ENCODE measurements around the gene DOCK3.
A peak's percentile ranks its signal among the peaks of the same experiment; 100 is the strongest.
"Not testable (repeated sequence)": the region's sequence is repeated elsewhere in the genome, so short reads cannot be mapped to it uniquely, and the experiment has no call there.

DOCK3 gene

DNA sequence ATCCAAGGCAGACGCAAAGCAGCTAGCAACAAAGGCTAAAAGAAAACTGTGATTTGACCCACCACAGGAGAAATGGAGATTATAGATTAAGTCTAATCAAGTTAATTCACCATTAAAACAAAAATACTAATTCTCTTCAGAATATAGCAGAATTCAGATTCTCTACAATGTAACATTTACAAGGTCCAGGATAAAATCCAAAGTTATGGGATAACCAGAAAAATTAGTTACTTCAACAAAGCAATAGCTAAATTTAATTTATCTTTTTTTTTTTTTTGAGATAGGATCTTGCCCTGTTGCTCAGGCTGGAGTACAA is 425.8 kb downstream of the DOCK3 start:
- DNase-seq (ENCODE audit: low spot score), result no peak

DNA sequence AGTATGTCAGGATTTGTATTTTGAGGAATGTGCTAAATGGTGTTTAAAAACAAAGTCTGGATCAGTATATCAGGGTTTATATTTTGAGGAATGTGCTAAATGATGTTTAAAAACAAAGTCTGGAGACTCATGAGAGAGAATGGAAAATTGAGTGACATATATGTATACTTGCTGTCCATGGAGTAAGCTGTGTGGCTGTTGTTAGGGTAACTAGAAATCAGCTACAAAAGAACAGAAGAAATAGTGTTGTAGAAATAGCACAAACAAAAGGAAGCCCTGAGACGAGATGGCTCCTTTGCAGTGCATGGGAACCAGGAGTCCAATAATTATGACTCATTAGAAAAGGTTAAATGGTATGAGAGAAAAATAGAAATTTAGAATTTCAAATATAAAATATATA is 427.7 kb downstream of the DOCK3 start:
- DNase-seq (ENCODE audit: low spot score), result no peak

DNA sequence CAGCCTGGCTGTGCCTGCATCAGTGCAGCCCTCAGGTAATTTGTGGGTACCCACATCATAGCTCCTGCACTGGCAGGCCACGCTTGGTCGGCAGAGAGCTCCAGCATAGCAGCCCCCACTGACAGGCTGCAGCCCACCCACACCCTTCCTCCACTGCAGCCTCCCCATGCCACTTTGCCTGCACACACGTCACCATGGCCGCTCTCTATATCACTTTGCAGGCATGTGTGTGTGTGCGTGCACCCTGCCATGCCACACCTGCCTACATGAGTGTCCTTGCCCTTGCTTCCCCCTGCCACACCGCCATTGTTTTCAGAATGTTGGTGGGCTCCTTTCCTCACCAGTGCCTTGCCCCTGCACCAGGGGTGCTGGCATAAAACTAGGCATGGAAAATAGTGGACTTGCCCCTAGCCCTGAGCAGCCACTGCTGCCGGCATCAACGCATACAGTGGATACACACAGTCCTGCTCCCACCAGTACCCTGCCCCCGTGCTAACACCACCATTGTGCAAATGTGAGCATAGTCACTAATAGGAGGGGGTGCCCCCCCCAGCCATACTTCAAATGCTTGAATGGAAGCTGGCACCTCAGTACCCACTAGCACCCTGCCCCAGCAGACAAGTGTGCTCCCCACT is 431.6 kb downstream of the DOCK3 start:
- DNase-seq (ENCODE audit: low spot score), result no peak

DNA sequence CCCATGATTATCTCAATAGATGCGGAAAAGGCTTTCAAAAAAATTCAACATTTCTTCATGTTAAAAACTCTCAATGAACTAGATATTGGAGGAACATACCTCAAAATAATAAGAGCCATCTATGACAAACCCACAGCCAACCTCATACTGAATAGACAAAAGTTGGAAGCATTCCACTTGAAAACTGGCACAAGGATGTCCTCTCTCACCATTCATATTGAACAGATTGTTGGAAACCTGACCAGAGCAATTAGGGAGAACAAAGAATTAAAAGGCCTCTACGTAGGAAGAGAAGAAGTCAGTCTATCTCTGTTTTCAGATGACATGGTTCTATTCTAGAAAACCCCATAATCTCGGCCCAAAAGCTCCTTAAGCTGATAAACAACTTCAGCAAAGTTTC is 435.9 kb downstream of the DOCK3 start:
- no peak for DNase-seq (ENCODE audit: low spot score)

DNA sequence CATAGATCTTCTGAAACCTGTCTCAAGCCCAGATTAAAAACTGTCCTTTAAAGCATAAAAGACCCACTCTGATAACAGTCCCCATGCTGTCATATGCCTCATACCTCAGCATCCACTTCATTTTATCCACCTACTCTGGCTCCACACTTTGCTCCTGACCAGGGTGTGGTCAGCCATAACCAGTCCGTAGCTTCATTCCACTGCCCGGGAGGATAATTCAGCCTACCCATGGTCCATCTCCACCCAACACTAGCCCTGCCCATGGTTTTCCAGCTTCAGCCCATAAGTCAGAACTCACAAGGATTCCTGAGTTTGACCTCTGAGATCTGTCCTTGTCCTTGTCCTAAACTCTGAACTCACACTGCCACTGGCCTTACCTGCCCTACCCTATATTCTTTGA is 448.2 kb downstream of the DOCK3 start:
- DNase-seq (ENCODE audit: low spot score), result no peak

DNA sequence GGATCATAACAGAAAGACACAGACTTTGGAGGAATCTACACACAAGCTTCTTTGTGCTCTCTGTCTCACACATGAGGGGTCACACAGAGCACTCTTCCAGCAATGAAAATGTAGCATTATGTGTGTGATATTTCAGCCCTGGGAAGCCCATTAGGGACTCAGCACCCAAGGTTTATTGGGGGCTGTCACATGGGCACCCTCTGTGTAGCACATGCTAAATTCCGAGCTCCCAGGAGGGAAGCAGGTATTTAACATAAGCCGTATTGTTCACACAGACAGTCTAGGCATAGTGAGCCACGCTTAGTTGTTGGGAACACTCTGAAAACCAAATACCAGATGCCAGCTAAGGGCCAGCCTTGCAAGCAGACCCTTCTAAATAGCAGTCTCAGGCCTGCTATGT is 448.8 kb downstream of the DOCK3 start:
- DNase-seq (ENCODE audit: low spot score), result no peak

DNA sequence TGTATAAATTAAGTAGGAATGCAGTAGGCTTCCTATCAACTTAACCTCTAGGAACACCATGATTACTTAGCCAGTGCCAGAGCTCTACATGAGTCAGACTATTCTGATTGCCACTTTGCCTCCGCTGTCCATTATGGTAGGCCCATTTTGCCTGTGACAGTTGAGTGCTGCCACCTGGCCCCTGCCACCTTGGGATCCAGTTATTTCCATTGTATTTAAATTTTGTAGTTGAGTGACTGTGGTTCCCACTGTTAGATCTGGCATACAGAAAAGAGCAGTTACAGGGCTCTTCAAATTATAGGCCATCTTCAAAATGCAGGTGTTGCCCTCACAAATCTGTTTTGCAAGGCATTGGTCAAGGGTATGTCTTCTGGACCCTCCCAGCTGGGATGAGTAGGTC is 456.9 kb downstream of the DOCK3 start:
- DNase-seq (ENCODE audit: low spot score), result not testable (repeated sequence)

DNA sequence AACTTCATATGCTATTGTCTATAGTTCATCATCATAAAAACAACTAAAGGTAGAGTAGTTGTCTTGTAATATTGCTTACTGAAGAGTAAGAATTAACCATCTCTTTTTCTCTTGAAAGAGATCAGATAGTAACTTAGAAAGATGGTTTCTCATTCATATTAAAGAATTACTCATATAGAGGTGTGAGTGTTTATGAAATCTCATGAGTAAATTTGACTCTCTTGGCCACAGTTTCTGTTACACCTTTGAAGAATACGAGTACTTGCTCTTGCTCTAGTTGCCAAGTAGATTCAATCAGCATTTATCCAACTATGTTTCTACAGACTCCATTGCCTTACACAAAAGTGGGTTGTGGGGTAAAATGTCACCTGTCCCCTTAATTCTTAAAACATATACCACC is 463.0 kb downstream of the DOCK3 start:
- DNase-seq (ENCODE audit: low spot score), result no peak

DNA sequence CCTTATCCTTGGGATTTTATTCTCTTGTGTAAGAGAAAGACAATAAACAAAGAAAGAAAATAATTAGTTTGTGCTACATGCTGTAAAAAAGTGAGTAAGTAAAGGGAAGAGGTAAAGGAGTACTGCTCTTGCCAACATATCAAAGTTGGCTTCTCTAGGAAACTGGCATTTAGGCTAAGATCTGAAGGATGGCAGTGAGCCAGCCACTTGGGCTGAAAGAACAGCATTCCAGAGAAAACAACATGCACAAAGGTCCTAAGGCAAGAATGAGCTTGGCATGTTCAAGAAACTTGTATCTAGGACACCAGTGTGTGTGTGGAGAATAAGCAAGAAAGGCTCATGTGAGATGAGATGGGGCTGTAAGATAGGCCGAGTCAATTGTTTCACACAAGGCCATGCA is 464.9 kb downstream of the DOCK3 start:
- no peak for DNase-seq (ENCODE audit: low spot score)

DNA sequence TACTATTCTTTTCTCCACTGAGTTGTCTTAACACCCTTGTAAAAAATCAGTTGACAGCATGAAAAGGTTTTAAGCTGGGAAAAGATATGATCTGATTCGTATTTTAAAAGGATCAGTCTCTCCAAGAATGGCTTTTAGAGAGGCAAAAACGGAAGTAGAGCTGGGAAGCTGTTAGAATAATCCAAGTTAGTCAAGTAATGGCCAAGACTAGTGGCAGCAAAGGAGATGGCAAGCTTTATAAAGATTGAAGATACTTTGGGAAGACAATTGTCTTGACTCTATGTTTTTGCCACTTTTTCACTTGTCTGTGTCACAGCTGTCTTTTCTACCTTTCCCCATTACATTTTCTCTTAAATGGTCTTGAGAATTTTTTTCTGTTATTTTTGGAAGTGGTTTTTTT is 466.8 kb downstream of the DOCK3 start:
- no peak for DNase-seq (ENCODE audit: low spot score)

DNA sequence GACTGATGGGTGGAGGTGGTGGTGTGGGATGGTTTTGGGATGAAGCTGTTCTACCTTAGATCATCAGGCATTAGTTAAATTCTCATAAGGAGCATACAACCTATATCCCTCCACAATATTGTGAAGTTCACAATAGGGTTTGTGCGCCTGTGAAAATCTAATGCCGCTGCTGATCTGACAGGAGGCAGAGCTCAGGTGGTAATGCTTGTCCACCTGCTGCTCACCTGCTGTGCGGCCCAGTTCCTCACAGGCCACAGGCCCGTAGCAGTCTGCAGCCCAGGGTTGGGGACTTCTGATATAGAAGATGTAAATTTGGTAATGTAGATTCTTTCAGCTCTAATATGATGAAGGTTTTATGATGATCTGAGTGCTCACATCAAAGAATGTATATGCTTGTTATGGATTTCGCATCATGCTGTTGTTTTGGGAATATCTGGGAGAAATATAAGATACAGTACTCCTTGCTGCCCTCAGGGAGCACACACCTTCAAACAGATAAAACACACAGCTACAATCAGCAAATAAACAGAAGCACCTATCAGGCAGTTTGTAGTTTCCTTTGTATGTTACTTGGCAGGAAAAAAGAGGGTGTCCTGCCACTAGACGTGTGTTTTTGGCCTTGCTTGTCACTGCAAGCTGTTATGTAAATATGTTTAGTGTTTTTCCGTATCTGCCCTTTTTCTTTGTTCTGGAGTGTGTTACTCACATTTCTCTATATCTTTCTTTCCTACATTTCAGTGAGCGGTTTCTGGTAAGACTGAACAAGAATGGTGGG is 471.3 kb downstream of the DOCK3 start:
- DNase-seq (ENCODE audit: low spot score), result no peak

DNA sequence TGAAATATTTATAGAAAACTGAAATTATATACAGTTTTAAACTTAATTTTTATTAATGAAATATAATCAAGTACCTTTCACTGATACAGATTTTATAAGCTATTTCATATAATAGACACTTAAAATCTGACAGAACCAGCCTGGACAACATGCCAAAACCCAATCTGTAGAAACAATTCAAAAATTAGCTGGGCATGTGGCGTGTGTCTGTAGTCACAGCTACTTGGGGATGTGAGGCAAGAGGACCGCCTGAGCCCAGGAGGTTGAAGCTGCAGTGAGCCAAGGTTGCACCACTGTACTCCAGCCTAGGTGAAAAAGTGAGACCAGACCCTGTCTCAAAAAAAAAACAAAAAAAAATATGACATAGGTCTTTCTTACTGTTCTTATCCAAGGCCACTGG is 472.1 kb downstream of the DOCK3 start:
- no peak for DNase-seq (ENCODE audit: low spot score)

DNA sequence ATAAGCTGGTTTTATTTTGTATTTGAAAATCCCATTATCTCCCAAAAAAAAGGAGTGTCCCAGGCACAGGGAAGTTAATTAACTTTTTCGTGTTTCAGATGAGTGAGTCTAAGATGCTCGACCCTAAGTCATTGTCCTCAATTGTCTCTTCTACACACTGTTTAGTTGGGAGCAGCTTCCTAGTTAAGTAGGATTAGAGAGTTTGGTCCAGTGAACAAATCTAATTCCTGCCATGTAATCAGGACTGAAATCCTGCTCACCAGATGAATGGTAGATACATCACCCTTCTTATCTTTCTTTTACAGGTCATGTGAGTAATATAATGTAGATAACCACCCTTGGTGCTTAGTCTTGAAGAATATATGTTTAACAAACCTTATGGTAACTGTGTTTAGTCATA is 481.4 kb downstream of the DOCK3 start:
- no peak for DNase-seq (ENCODE audit: low spot score)

DNA sequence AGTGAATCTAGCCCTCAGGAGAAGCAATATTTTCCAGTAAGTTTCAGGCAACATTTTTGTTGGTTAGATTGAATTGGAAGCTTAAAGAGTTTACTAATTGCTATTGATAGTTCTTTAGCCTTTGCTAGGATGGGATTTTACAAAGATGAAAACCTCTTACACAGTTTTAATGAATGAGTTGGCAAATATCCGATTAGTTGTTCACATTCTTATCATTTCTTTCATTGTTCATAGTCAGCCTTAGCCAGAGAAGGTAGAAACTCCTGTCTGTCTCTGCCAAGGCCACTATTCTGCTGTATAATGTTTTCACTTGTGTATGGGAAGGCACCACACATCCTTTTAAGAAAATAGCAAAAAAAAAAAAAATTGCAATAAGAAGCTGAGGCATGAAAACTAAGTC is 488.3 kb downstream of the DOCK3 start:
- DNase-seq (ENCODE audit: low spot score), result no peak

DNA sequence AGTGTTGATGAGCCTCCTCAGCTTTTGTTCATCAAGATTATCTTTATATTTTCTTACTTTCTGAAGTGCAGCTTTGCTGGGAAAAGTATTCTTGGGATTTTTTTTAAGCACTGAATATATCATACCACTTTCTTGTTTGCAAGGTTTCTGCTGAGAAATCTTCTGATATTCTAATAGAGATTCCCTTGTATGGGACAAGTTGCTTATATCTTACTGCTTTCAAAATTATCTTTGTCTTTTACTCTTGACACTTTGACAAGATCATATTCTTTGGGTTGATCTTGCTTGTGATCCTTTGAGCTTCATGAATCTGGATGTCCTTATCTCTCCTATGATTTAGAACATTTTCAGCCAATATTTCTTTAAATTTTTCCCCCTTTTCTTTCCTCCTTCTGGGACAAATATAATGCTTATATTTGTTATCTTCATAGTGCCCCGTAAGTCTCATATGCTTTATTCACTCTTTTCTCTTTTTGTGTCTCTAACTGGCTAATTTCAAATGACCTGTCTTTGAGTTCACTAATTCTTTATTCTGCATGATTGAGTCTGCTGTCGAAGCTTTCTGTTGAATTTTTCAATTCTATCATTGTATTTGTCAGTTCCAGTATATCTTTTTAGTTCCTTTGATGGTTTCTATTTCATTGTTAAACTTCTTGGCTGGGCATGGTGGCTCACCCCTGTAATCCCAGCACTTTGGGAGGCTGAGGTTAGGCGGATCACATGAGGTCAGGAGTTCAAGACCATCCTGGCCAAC is 499.0 kb downstream of the DOCK3 start:
- DNase-seq (ENCODE audit: low spot score), result no peak

DNA sequence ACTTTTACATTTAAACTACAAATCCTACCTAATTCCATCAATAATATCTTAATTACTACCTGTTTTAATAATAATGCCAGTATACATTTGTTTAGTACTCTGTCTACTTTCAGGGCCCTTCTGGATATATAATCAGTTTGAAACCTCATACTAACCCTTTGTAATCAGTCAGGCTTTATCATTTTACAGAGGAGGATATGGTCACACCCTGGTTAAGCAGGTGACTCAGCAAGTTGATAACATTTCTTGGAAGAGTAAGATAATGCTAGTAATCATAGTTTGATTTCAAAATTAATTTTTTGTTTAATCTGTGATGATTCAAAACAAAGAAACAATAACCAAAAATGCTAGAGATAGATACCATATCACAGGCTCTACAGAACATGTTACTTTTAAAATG is 502.2 kb downstream of the DOCK3 start:
- DNase-seq (ENCODE audit: low spot score), result no peak

DNA sequence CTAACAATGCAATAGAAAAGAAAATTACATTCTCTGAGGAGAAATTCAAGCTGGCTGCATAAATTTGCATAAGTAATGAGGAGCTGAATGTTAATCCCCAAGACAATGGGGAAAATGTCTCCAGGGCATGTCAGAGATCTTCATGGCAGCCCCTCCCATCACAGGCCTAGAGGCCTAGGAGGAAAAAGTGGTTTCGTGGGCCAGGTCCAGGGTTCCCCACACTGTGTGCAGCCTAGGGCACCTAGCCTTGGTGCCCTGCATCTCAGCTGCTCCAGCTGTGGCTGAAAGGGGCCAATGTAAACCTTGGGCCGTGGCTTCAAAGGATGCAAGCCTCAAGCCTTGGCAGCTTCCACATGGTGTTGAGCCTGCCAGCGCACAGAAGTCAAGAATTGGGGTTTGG is 511.7 kb downstream of the DOCK3 start:
- DNase-seq (ENCODE audit: low spot score), result not testable (repeated sequence)

DNA sequence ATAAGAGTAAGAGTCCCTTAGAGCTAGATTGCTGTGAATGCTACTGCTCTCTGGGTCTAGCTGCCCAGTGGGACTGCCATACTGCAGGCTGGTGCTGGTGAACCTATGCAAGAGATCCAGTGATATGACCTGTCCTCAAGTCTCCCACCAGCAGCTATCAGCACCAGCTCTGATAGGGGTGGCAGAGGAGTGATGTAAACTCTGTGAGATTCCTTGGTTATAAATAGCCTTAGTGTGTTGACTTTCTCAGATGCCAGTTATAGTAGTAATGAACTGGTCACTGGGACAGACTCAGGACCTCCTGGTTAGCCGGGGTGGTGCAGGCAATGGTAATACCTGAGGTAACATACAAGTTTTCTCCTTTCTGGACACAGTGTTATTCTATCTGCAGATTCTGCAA is 515.5 kb downstream of the DOCK3 start:
- DNase-seq (ENCODE audit: low spot score), result no peak

DNA sequence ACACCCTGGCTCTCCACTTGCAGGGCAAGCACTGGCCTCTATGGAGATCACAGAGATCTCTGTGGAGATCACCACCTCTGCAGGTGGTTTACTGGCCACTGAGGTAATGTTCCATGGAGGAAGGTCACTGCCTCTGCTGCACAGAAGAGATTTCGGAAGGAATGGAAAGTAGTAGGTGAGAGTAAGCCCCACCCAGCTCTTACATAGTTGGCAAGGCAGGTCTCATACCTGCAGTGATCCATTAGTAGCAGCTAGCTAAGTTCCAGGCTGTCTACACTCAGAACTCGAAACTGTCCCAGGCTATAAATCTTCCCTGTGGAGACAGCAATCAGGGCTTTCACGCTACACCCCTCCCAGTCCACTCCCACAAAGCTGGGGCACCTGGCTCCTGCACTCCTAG is 516.1 kb downstream of the DOCK3 start:
- DNase-seq (ENCODE audit: low spot score), result no peak

DNA sequence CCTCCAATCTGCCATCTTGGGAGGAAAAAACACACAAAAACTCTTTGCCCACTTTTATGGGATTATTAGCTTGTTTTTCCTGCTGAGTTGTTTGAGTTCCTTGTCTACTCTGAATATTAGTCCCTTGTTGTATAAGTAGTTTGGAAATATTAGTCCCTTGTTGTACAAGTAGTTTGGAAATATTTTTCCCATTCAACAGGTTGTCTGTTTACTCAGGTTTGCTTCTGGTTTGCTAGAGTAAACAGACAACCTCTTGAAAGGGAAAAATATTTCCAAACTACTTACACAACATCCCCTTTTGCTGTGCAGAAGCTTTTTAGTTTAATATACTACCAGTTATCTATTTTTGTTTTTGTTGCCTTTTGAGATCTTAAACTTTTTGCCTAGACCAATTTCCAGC is 517.0 kb downstream of the DOCK3 start:
- DNase-seq (ENCODE audit: low spot score), result no peak

DNA sequence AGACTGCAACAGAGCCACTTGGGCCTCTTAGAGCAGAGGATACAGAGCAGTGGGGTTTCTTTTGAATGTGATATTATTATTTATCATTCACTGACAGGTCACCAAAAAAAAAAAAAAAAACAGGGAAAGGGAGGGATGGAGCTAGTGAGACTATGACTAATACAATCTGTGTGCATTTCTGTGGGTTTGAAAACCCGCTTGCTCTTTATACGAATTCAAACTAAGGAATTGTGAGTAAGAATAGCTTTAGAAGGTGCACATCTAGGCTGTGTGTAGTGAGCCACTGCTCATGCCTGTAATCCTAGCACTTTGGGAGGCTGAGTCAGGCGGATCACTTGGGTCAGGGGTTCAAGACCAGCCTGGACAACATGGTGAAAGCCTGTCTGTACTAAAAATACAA is 523.8 kb downstream of the DOCK3 start:
- peak; percentile 8 for DNase-seq (ENCODE audit: low spot score)

DNA sequence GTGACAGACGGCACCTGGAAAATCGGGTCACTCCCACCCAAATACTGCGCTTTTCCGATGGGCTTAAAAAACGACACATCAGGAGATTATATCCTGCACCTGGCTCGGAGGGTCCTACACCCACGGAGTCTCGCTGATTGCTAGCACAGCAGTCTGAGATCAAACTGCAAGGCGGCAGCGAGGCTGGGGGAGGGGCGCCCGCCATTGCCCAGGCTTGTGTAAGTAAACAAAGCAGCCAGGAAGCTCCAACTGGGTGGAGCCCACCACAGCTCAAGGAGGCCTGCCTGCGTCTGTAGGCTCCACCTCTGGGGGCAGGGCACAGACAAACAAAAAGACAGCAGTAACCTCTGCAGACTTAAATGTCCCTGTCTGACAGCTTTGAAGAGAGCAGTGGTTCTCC is 524.6 kb downstream of the DOCK3 start:
- DNase-seq (ENCODE audit: low spot score), result not testable (repeated sequence)

DNA sequence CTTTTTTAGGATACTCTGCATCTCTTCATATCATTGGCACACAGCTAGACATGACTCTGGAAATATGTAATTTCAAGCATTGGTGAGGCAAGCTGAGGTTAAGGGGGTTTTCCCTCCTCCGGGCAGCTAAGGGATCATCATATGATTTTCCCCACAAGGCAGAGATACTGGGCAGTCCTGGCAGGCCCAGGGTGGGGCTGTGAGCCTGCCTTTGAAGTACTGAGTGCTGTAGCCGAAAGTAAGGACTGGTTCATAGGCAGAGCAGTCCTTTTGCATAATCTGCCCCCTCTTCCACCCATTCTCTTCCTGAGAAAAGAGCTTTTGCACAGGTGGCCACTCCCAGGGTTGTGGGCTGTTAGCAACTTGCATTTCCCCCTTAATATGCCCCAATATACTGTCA is 541.6 kb downstream of the DOCK3 start:
- DNase-seq (ENCODE audit: low spot score), result no peak

DNA sequence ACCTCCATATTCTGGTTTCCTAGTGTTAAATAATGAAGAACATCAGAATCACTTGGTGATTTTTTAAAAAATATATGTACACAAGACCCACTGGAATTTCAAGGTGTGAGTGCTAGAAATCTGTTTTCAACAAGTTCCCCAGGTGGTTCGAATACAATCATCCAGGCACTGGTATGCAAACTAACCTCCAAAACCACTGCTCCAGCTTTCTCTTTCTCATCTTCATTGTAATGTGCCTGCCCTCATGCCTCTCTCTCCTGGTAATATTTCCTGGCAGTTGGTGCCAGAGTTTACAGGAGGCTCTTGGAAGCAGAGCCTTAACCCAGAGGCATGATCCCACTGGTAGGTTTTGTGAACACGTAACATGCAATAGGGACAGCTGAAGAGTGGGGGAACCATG is 547.2 kb downstream of the DOCK3 start:
- DNase-seq (ENCODE audit: low spot score), result no peak
